Activated T-helper 2 cell treated with anti-CD3 and anti-CD28 coated beads, Interferon-gamma antibody, Interleukin-2, Interleukin-4, amounts not matched to agents 10 μg/mL and 5 μg/mL and 100 μg/mL, durations not matched to agents 14 hours and 24 hours and 36 hours (primary cell): ENCODE data around the gene CLINT1. TPM values are rescaled to one million over a fixed set of nuclear protein-coding genes. Genes with fewer than 3 reads are reported as not detected.

Experiments
- DNase-seq: peaks from one replicate; pipeline ENCODE4 v3.0.0; 2021; ENCODE audit warnings: low spot score
- H3K27ac Mint-ChIP-seq: one replicate; pipeline ENCODE4 v1.8.0; 2021; ENCODE audit warnings: mixed read lengths
- H3K27me3 Mint-ChIP-seq: one replicate; pipeline ENCODE4 v1.8.0; 2021; ENCODE audit warnings: low read depth, mixed read lengths
- H3K36me3 Mint-ChIP-seq: one replicate; pipeline ENCODE4 v1.8.0; 2021; ENCODE audit warnings: low read depth, mixed read lengths
- H3K4me1 Mint-ChIP-seq: one replicate; pipeline ENCODE4 v1.8.0; 2021; ENCODE audit warnings: low read depth, mixed read lengths
- H3K4me3 Mint-ChIP-seq: one replicate; pipeline ENCODE4 v1.8.0; 2021; ENCODE audit warnings: low read depth, mild to moderate bottlenecking, moderate library complexity, mixed read lengths
- H3K9me3 Mint-ChIP-seq: one replicate; pipeline ENCODE4 v1.8.0; 2021; ENCODE audit warnings: mixed read lengths
- intact Hi-C: fragments of 100-400 bp; cut with micrococcal nuclease; formaldehyde crosslinking; loops from one replicate; pipeline ENCODE4 v1.15.1; 2023
- total RNA-seq: library from RNA; stranded (reverse); gene quantifications from 2 replicates; pipeline ENCODE4 v1.2.3, GENCODE V29; 2022

CLINT1 gene
- total RNA-seq, 1 donor from 2014 or later: 95.2 TPM

DNA sequence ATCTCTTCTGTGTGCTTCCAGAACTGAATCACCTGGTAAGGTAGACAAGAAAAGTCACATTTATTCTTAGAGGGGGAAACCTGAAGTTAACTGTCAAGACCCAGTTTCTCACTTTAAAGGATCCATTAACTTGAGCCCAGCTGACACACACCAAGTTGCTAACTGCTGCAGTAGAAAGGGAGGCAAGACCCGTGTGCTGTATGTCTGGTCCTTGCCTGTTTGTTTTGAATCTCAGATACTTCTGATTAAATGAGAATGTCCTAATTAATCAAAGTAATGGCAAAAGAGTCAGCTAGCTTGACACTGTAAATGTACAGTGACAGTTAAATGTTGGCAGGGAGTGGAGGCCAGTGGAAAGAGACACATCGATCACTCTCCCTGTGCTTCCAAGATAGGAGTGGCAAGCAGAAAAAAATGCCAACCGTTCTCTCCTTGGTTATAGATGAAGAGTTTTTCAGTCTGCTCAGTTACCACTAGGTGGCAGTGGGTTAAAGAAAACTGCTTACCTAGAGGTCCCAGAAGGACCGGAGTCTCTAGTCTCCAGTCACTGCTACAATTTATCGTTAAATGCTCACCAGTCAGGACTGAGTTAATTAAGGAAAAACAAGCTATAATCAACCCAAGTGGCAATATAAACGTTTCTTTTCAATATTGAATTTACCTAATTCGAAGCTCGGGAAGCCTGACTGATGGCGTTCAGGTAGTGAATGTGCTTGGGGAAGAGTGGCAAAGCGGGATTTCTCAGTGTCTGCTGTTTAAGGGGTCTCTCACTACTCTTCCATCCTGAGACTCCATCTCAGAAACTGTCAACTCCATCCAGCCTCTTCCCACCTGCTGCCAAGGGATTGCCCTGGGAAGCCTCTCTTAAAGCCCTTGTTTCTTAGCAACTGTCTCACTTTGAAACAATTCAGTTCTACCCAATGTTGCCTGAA is 97.0 kb downstream of the CLINT1 start:
- Mint-ChIP-seq H3K36me3 (peaks cover 15% of the 10 kb centered on the region), H3K9me3 (no peaks in the 10 kb centered on the region), H3K4me3 (no peak overlapping the region), H3K27me3 (no peaks in the 10 kb centered on the region), H3K4me1 (peaks cover 14% of the 10 kb centered on the region), H3K27ac (no peak overlapping the region)
- intact Hi-C loops: loop anchor here (2.0 to 5.0 kb wide), 3 partner anchors 157 to 233 kb away; no protein-coding TSS in a partner anchor
- DNase-seq: no peak

DNA sequence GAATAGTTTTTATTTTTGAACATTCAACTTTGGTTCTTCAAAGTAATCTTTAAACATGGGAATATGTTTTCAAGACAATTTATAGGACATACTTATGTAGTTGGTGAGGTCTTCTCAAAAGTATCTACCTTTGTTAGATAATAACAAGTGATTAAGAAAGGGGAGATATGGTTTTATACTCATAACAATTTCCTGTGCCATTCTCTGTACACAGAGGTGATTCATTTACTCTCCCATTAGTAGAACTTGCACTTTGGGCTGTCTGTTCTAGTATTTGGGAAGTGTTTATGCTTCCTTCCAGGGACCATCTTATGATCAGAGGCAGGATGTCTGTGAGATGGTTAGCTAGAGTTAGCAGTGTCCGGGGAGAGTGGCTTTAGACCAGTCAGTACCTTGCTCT is 100.2 kb downstream of the CLINT1 start:
- no peaks in the 10 kb centered on the region for H3K9me3 Mint-ChIP-seq
- intact Hi-C loops: no loop called here
- no peak overlapping the region for H3K4me3 Mint-ChIP-seq
- no peak for DNase-seq
- H3K27me3 Mint-ChIP-seq: no peaks in the 10 kb centered on the region
- no peak overlapping the region for H3K27ac Mint-ChIP-seq
- H3K36me3 Mint-ChIP-seq: peaks cover 31% of the 10 kb centered on the region
- peaks cover 14% of the 10 kb centered on the region for H3K4me1 Mint-ChIP-seq

DNA sequence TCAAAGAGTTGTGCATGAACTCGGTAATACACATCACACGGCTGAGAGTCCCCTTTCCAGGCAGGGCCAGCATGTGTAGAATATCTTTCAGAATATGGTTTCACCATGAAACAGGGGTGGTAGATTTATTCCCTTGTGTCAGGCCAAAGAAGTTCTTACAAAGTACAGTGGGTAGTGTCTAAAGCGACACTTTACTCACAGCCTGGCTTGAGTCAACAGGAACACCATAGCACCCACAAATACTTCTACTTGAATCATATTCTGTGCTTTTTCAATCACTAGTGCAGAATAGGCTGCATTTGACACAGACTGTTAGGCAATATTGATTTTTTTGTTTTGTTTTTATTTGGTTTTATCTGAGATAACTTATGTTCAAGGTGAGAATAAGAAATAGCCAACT is 102.8 kb downstream of the CLINT1 start:
- intact Hi-C loops: no loop called here
- H3K4me1 Mint-ChIP-seq: peaks cover 14% of the 10 kb centered on the region
- DNase-seq: no peak
- H3K27ac Mint-ChIP-seq: no peak overlapping the region
- peaks cover 41% of the 10 kb centered on the region for H3K36me3 Mint-ChIP-seq
- no peaks in the 10 kb centered on the region for H3K9me3 Mint-ChIP-seq
- no peaks in the 10 kb centered on the region for H3K27me3 Mint-ChIP-seq
- no peak overlapping the region for H3K4me3 Mint-ChIP-seq

DNA sequence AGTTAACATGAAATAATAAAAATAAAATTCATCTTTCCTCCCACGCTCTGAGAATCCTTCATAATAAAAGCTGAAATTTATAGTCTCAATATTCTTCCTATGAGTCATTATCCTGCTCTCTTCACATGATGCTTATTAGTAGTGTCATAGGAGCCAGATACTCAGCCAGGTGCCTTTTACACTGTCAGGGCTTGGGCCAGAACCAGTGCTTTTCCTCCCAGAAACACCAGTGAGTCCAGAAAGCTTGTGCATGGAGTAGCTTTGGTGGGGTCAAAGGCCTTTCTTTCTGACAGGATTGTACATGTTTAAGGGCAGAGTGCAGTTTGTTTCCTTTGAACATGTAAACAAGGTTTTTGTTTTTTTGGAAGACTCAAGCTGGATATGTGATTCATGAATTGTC is 108.6 kb downstream of the CLINT1 start:
- no peaks in the 10 kb centered on the region for H3K27me3 Mint-ChIP-seq
- H3K9me3 Mint-ChIP-seq: no peaks in the 10 kb centered on the region
- H3K4me3 Mint-ChIP-seq: no peak overlapping the region
- no peak for DNase-seq
- H3K27ac Mint-ChIP-seq: no peak overlapping the region
- peaks cover 31% of the 10 kb centered on the region for H3K36me3 Mint-ChIP-seq
- H3K4me1 Mint-ChIP-seq: peaks cover 20% of the 10 kb centered on the region
- intact Hi-C loops: no loop called here

DNA sequence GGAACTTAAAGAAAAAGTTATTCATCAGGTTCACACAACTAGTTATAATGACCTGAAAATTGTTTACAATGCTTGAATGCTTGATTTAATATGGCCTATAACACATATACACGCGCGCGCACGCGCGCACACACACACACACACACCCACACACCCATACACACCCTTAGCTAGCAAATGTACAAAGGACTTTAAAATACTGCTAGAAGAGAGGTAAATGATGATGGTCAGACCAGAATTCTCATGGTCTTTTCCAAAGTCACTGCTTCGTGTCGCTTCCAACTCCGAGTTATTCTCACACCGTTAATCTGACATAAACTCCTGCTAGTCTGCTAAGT is 109.5 kb downstream of the CLINT1 start:
- H3K4me1 Mint-ChIP-seq: peaks cover 28% of the 10 kb centered on the region
- intact Hi-C loops: loop anchor here (10.0 kb wide), 1 partner anchor 605 kb away; the partner anchor contains the start of gene MED7

DNA sequence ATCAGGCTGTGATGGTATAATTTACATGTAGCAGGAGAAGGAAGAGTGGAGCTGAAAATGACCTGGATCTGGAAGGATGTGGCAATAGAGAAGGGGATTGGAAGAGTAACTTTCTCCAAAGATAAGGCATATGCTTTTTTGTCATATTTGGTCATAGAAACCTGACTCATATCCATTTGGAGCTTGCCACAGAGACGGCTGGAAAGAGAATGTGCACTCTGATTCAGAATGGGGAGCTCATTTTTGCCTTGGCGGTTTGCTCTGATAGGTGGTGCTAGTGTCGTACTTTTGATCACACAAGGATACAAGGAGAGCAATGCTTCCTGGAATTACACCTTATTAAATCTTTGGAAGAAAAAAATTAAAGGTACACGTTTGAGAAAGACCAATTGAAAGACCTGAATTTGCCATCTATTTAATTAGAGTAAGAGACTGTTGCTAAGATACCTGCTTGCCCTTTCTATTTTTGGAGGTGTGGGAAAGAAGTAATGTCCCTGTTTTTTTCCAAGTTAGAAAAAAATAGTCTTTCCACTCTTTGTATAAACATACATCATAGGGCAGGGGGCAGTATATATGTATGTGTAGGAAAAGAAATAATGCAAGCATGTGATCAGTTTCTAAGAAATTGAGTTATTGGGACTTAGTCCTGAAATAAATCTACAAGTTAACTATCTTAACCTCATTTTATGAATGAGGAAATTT is 110.0 kb downstream of the CLINT1 start:
- Mint-ChIP-seq H3K9me3 (no peaks in the 10 kb centered on the region), H3K4me1 (peaks cover 31% of the 10 kb centered on the region), H3K4me3 (no peak overlapping the region), H3K27ac (no peak overlapping the region), H3K27me3 (no peaks in the 10 kb centered on the region), H3K36me3 (peaks cover 32% of the 10 kb centered on the region)
- intact Hi-C loops: loop anchor here (10.0 kb wide), 1 partner anchor 604 kb away; the partner anchor contains the start of gene MED7
- no peak for DNase-seq

More for the DNA sequence above, 109.5 kb downstream of the CLINT1 start:
- Mint-ChIP-seq H3K27ac (no peak overlapping the region), H3K36me3 (peaks cover 30% of the 10 kb centered on the region), H3K4me3 (no peak overlapping the region), H3K27me3 (no peaks in the 10 kb centered on the region), H3K9me3 (no peaks in the 10 kb centered on the region)
- no peak for DNase-seq

DNA sequence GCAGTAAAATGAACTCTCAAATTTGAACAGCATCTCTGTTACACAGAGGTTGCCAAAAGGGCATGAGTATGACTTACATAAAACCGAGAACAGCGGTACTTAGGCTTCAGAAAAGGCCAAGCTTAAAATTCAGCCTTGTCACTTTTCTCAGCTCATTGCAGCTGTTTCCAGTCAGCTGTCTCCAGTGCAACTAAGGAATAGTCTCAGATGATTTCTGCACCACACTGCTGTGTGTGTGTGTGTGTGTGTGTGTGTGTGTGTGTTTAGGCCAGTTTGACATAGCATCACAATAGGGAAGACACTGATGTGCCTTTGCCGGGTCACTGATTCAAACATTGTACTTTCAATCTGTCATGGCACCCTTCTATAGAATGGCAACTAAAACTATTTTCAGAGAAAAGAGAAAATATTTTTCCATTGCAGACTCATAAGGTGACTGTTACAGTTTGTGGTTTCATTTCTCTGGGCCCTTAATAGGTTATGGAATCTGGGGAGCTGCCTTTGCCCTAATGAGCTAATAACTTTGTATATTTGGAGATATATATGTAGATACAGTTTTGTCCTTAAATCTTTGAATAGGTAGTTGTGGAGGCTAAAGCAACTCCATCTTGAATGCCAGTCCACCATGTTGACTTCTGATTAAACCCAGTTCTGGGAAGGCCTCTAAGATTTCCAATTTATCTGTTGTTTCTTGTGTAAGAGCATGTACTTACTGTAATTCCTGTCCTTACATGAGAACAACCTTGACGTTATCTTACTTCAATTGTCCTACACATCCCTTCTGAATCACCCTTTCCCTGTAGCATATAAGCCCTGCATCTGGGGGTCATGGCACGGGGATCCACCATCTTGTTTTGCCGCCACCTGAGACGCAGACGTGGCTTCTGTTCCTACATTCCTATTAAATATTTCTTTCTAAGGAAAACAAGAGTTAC is 110.9 kb downstream of the CLINT1 start:
- Mint-ChIP-seq H3K27me3 (no peaks in the 10 kb centered on the region), H3K4me3 (no peak overlapping the region), H3K27ac (no peak overlapping the region), H3K4me1 (peaks cover 35% of the 10 kb centered on the region), H3K9me3 (no peaks in the 10 kb centered on the region), H3K36me3 (peaks cover 26% of the 10 kb centered on the region)
- DNase-seq: no peak
- intact Hi-C loops: loop anchor here (10.0 kb wide), 1 partner anchor 603 kb away; the partner anchor contains the start of gene MED7

DNA sequence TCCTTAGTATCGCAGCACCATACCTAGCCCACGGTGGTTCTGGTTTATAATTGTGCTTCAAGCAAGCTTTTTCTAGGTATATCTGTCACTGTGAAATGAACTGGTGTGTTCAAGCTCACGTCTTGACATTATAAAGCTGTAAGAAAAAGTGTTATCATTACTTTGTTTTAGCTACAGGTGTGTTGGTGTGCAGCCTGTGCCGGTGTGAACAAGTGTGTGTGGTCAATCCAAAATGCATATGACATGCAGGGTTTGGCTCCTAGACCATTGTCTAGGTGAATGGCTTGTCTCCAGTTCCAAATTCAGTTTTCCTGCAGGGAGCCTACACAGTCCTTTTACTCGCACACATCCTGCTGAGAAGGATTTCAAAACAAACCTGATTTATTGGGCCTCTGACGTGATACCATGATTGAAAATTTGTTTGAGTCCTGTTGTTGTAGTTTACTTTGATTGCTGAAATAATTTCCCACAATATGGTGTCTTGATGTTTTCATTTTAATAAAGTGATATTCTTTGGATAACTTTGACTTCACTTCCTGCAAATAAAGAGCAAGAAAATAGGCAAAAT is 111.7 kb downstream of the CLINT1 start:
- intact Hi-C loops: loop anchor here (10.0 kb wide), 1 partner anchor 602 kb away; the partner anchor contains the start of gene MED7
- Mint-ChIP-seq H3K27ac (no peak overlapping the region), H3K4me1 (peaks cover 39% of the 10 kb centered on the region), H3K36me3 (peaks cover 23% of the 10 kb centered on the region), H3K27me3 (no peaks in the 10 kb centered on the region), H3K9me3 (no peaks in the 10 kb centered on the region), H3K4me3 (no peak overlapping the region)
- no peak for DNase-seq

DNA sequence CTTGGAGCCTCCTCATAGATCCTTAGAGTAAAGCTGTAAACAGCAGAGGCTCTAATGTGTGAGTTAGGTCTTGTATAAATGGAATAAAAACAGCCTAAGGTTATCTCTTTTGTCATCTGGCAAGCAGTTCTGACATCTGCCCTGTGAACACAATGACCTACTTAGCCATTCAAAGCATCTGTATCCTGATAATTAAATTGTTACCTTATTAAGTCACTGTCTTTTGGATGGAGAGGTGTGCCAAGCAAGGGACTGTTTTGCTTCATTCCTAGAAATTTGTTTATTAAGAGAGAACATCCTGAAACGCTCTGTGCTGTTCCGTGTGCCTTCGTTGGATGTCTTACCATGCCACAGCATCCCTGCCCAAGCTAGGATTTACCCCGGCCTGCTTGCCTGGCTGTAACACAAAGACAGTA is 113.9 kb downstream of the CLINT1 start:
- intact Hi-C loops: loop anchor here (10.0 kb wide), 1 partner anchor 600 kb away; the partner anchor contains the start of gene MED7
- Mint-ChIP-seq H3K4me1 (peaks cover 39% of the 10 kb centered on the region), H3K27ac (no peak overlapping the region), H3K27me3 (no peaks in the 10 kb centered on the region), H3K4me3 (peak overlapping the region; percentile 90), H3K9me3 (no peaks in the 10 kb centered on the region), H3K36me3 (peaks cover 24% of the 10 kb centered on the region)
- DNase-seq: no peak

DNA sequence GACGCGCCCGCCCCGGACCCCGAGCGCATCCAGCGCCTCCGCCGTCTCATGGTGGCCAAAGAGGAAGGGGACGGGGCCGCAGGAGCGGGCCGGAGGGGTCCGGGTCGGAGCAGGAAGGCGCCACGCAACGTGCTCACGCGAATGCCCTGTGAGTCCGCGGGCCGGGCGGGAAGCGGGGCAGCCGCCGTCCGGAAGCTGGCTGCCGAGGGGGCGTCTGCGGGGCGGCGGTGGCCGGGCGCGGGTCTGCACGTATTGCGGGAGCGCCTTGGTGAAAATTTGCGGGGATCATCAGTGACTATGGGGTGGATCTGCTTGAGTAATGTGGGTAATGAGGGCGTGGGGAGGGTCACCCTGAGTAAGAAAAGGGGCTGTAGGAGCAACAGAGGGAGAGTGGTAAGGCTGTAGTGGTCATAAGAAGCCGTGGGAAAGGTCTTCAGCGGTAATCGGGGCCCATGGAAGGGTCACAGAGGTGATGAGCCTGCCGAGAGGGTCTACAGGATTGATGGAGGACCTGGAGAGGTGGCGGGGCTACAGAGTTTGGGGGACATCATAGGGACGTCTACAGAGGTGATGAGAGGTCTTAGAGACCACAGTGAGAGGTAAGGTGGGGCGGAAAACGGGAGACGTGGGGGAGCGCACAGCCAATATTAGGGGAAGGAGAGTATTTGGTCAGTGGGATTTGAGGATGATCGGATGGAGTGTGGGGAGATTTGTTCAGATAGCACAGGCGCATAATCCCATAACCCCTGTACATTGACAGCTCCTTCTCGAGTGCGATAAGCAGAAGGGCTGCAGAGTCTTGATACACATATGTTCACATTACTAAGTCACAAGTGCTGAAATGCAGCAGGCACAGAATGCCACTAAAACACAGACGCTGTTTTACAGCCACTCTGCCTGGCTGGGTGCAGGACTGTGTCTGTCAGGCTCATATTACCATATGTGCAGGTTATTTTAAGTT is 114.6 kb downstream of the CLINT1 start:
- no peaks in the 10 kb centered on the region for H3K9me3 Mint-ChIP-seq

More for the DNA sequence above, 114.6 kb downstream of the CLINT1 start:
- H3K4me1 Mint-ChIP-seq: peaks cover 39% of the 10 kb centered on the region
- H3K27ac Mint-ChIP-seq: peak overlapping the region; percentile 82
- H3K36me3 Mint-ChIP-seq: peaks cover 29% of the 10 kb centered on the region
- intact Hi-C loops: loop anchor here (5.0 to 10.0 kb wide), 2 partner anchors 402 to 600 kb away; partner anchors contain the start of gene MED7
- H3K27me3 Mint-ChIP-seq: no peaks in the 10 kb centered on the region
- peak overlapping the region; percentile 90 for H3K4me3 Mint-ChIP-seq
- no peak for DNase-seq
